ENCODE measurements around the gene CIZ1.
A peak's percentile ranks its signal among the peaks of the same experiment; 100 is the strongest.
"Not testable (repeated sequence)": the region's sequence is repeated elsewhere in the genome, so short reads cannot be mapped to it uniquely, and the experiment has no call there.

Gene CIZ1

GRCh38 chr9:128145951-128146351 is 45.4 kb downstream of the CIZ1 start:
- no peak for DNase-seq (ENCODE audit: low spot score)

- no peak for DNase-seq (ENCODE audit: low spot score)
Measured at GRCh38 chr9:128145536-128145935, 45.8 kb downstream of the CIZ1 start.

GRCh38 chr9:128144239-128145181 is 46.9 kb downstream of the CIZ1 start:
- no peak for DNase-seq (ENCODE audit: low spot score)

GRCh38 chr9:128143525-128144238 is 47.7 kb downstream of the CIZ1 start:
- no peak for DNase-seq (ENCODE audit: low spot score)

GRCh38 chr9:128142596-128142995 is 48.8 kb downstream of the CIZ1 start:
- no peak for DNase-seq (ENCODE audit: low spot score)

- DNase-seq (ENCODE audit: low spot score): no peak
Measured at GRCh38 chr9:128142061-128142460, 49.3 kb downstream of the CIZ1 start.

- DNase-seq (ENCODE audit: low spot score): no peak
Measured at GRCh38 chr9:128141604-128142003, 49.8 kb downstream of the CIZ1 start.

- no peak for DNase-seq (ENCODE audit: low spot score)
Measured at GRCh38 chr9:128139621-128140020, 51.8 kb downstream of the CIZ1 start.

GRCh38 chr9:128138001-128138400 is 53.4 kb downstream of the CIZ1 start:
- DNase-seq (ENCODE audit: low spot score): no peak

GRCh38 chr9:128136816-128137793 is 54.3 kb downstream of the CIZ1 start:
- DNase-seq (ENCODE audit: low spot score): peak; percentile 38

GRCh38 chr9:128135561-128135960 is 55.8 kb downstream of the CIZ1 start:
- DNase-seq (ENCODE audit: low spot score): not testable (repeated sequence)

GRCh38 chr9:128132139-128132538 is 59.2 kb downstream of the CIZ1 start:
- DNase-seq (ENCODE audit: low spot score): not testable (repeated sequence)

- DNase-seq (ENCODE audit: low spot score): not testable (repeated sequence)
Measured at GRCh38 chr9:128131346-128131745, 60.0 kb downstream of the CIZ1 start.

- not testable (repeated sequence) for DNase-seq (ENCODE audit: low spot score)
Measured at GRCh38 chr9:128130651-128131050, 60.7 kb downstream of the CIZ1 start.

- not testable (repeated sequence) for DNase-seq (ENCODE audit: low spot score)
Measured at GRCh38 chr9:128129976-128130590, 61.3 kb downstream of the CIZ1 start.

GRCh38 chr9:128128836-128129590 is 62.4 kb downstream of the CIZ1 start:
- DNase-seq (ENCODE audit: low spot score): no peak

- peak; percentile 97 for DNase-seq (ENCODE audit: low spot score)
Measured at GRCh38 chr9:128127990-128128835, 63.2 kb downstream of the CIZ1 start.

- DNase-seq (ENCODE audit: low spot score): peak; percentile 92
Measured at GRCh38 chr9:128127568-128127989, 63.8 kb downstream of the CIZ1 start, which contains the start of gene PTGES2. PTGES2 (minus strand) TSS chr9:128127729; CDS start chr9:128127717, 12 bp downstream.

- DNase-seq (ENCODE audit: low spot score): no peak
Measured at GRCh38 chr9:128125580-128126354, 65.6 kb downstream of the CIZ1 start.
